Endothelial cell of umbilical vein (primary cell): ENCODE results near the gene RNGTT. TPM values are rescaled to one million over a fixed set of nuclear protein-coding genes. Genes with fewer than 3 reads are reported as not detected.

Experiments
- BruUV-seq: library from RNA; stranded (reverse); fragments of 400-500 nt; replicated peaks from 2 replicates; lab custom pipeline; 2021; lab: Mats Ljungman, UMichigan
- CTCF ChIA-PET: fragments of 300-600, 350-600 bp; sonication (Branson Sonifier 250); formaldehyde crosslinking; loops from one replicate; lab custom pipeline; 2021; ENCODE audit warnings: antibody characterized with exemption, inconsistent platforms; lab: Charles Lee
- POLR2A ChIA-PET: fragments of 300-600, 350-600 bp; sonication (Branson Sonifier 250); formaldehyde crosslinking; loops from one replicate; lab custom pipeline; 2021; ENCODE audit warnings: antibody characterized with exemption, inconsistent platforms; lab: Charles Lee
- DNase-seq: peaks from one replicate; pipeline ENCODE4 v3.0.0-alpha.2; 2011; ENCODE audit warnings: low read depth, low spot score
- FAIRE-seq: peaks from 2 replicates; lab custom pipeline; 2011; peaks lifted over from hg19 to GRCh38; lab: Jason Lieb, UNC
- H2AFZ ChIP-seq: 2 replicates; pipeline ENCODE4 v1.6.0; 2012; ENCODE audit warnings: low read depth, low read length, control low read depth, inconsistent platforms
- H3K27ac ChIP-seq: 2 replicates; pipeline ENCODE4 v1.5.1; 2011; ENCODE audit warnings: low read depth, mild to moderate bottlenecking, control low read depth, low read length, moderate library complexity; ENCODE audit not compliant: insufficient read depth
- H3K27me3 ChIP-seq, 2 experiments: 2 replicates each; pipeline versions ENCODE4 v1.6.0 to v1.6.1; 2011; ENCODE audit warnings: low read length in 2 of 2, mixed read lengths in 1 of 2; ENCODE audit not compliant: control insufficient read depth in 2 of 2, insufficient read depth in 2 of 2
- H3K36me3 ChIP-seq, 2 experiments: 2 replicates in 1 of 2; 3 replicates in 1 of 2; pipeline ENCODE4 v1.5.1; 2011; ENCODE audit warnings: low read length in 2 of 2, mild to moderate bottlenecking in 1 of 2, moderate library complexity in 1 of 2; ENCODE audit not compliant: control insufficient read depth in 2 of 2, insufficient read depth in 2 of 2; ENCODE audit errors: extremely low read depth in 1 of 2
- H3K4me1 ChIP-seq: 3 replicates; pipeline ENCODE4 v1.5.1; 2011; ENCODE audit warnings: mild to moderate bottlenecking, low read length; ENCODE audit not compliant: control insufficient read depth, insufficient read depth; ENCODE audit errors: extremely low read depth
- H3K4me2 ChIP-seq: 2 replicates; pipeline ENCODE4 v1.6.1; 2011; ENCODE audit warnings: low read length, control low read depth, mixed read lengths; ENCODE audit not compliant: insufficient read depth
- H3K4me3 ChIP-seq, 3 experiments: fragments of 200-600 bp in 1 of 3; sonication (generic), shearing (Covaris generic) in 1 of 3; replicated peaks in 1 of 3; 2 replicates each; pipeline ENCODE4 v1.5.1; 2011 to 2016; ENCODE audit warnings: control low read depth in 3 of 3, low read length in 3 of 3, mild to moderate bottlenecking in 2 of 3, inconsistent platforms in 1 of 3, low read depth in 1 of 3, moderate library complexity in 1 of 3; ENCODE audit not compliant: insufficient read depth in 1 of 3
- H3K79me2 ChIP-seq: 2 replicates; pipeline ENCODE4 v1.6.0; 2012; ENCODE audit warnings: low read length, inconsistent platforms; ENCODE audit not compliant: control insufficient read depth, insufficient read depth
- H3K9ac ChIP-seq: replicated peaks from 2 replicates; pipeline ENCODE3; 2011; ENCODE audit warnings: low read length, control low read depth; ENCODE audit not compliant: insufficient read depth; ENCODE audit errors: extremely low read depth
- H3K9me1 ChIP-seq: replicated peaks from 3 replicates; pipeline ENCODE4 v1.6.0; 2011; ENCODE audit warnings: mild to moderate bottlenecking, low read length; ENCODE audit not compliant: control insufficient read depth, insufficient read depth; ENCODE audit errors: extremely low read depth
- H3K9me3 ChIP-seq: replicated peaks from 2 replicates; pipeline ENCODE4 v1.5.1; 2012; ENCODE audit warnings: low read length, inconsistent platforms; ENCODE audit not compliant: control insufficient read depth, insufficient read depth
- H4K20me1 ChIP-seq: replicated peaks from 2 replicates; pipeline ENCODE3; 2011; ENCODE audit warnings: mild to moderate bottlenecking, low read length; ENCODE audit not compliant: control insufficient read depth, insufficient read depth; ENCODE audit errors: extremely low read depth
- EZH2 ChIP-seq: IDR thresholded peaks from 2 replicates; pipeline ENCODE4 v1.6.1; 2012; ENCODE audit warnings: borderline replicate concordance, low read depth, mild to moderate bottlenecking, moderate library complexity, low read length, inconsistent platforms; ENCODE audit not compliant: severe bottlenecking
- FOS ChIP-seq: IDR thresholded peaks from 2 replicates; pipeline ENCODE4 v1.6.1; 2011; ENCODE audit warnings: mild to moderate bottlenecking, low read length, moderate library complexity, borderline replicate concordance; ENCODE audit not compliant: insufficient read depth
- GATA2 ChIP-seq: IDR thresholded peaks from 2 replicates; pipeline ENCODE4 v1.7.0; 2011; ENCODE audit warnings: low read depth, mild to moderate bottlenecking, moderate library complexity, mixed read lengths, low read length; ENCODE audit not compliant: insufficient read length, insufficient read depth
- JUN ChIP-seq: IDR thresholded peaks from 2 replicates; pipeline ENCODE4 v1.6.1; 2011; ENCODE audit warnings: borderline replicate concordance, low read depth; ENCODE audit not compliant: insufficient read length, insufficient read depth
- MYC ChIP-seq: IDR thresholded peaks from one replicate; pipeline ENCODE4 v1.6.1; 2011; ENCODE audit warnings: mild to moderate bottlenecking, low read depth, low read length
- POLR2A ChIP-seq: IDR thresholded peaks from 2 replicates; pipeline ENCODE4 v1.6.1; 2012; ENCODE audit warnings: low read depth, mild to moderate bottlenecking, control low read depth, low read length
- POLR2AphosphoS5 ChIP-seq: IDR thresholded peaks from 2 replicates; pipeline ENCODE4 v1.6.1; 2012; ENCODE audit warnings: low read depth, mild to moderate bottlenecking, control low read depth, low read length, moderate library complexity; ENCODE audit not compliant: insufficient read depth
- dilution Hi-C: fragments of 300-500 bp; cut with MboI; formaldehyde crosslinking; loops from one replicate; pipeline ENCODE4 v1.15.0; 2019; ENCODE audit warnings: low sequenced_read_pairs; ENCODE audit not compliant: extremely low pct_ligation_motif_present
- intact Hi-C: fragments of 100-400 bp; cut with micrococcal nuclease; formaldehyde crosslinking; loops from one replicate; pipeline ENCODE4 v1.10.0; 2022
- polyA plus RNA-seq, 4 experiments: library from polyadenylated mRNA; depleted of rRNA in 3 of 4; stranded (reverse) in 3 of 4; unstranded in 1 of 4; fragments of >200 nt; gene quantifications; 2 replicates each; pipeline versions ENCODE4 v1.2.1 to v1.2.3, GENCODE V29; 2011 to 2012; ENCODE audit warnings: missing spikeins in 1 of 4
- total RNA-seq: library from RNA; stranded (reverse); gene quantifications from 2 replicates; pipeline ENCODE4 v1.2.3, GENCODE V29; 2021
- TF ChIP-seq, protein P1 (sequence below): IDR thresholded peaks from 2 replicates; pipeline ENCODE4 v1.6.1; 2011; ENCODE audit not compliant: insufficient read depth, insufficient read length
- TF ChIP-seq, protein P2 (sequence below), 2 donors: IDR thresholded peaks; 1 replicate in 1 of 2; 2 replicates in 1 of 2; pipeline ENCODE4 v1.5.1; 2011; ENCODE audit warnings: low read length in 2 of 2, mild to moderate bottlenecking in 2 of 2, moderate library complexity in 2 of 2, control low read depth in 1 of 2, inconsistent platforms in 1 of 2, low read depth in 1 of 2; ENCODE audit not compliant: insufficient read depth in 1 of 2; ENCODE audit errors: extremely low read depth in 1 of 2

RNGTT gene
- total and polyA plus RNA-seq, 2 donors (not counting 3 experiments of a cell fraction or from before 2014, with no cell fraction given), result 2.1 to 13.1 TPM

DNA sequence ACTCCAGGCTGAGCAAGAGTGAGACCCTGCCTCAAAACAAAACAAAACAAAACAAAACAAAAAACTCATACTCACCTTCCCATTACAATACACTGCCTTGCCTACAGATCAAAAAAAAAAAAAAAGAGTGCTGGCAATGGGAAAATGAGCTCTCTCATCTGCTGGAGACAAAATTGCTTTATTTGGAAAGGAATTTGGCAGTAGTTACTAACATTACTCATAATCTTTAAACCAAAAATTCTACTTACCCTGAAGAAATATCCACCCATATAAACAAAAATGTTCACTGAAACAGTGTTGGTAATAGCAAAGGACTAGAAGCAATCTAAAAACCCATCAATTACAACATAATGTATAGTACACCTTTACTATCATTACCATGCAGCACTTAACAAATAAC lies 120.4 kb downstream of the RNGTT start:
- H4K20me1 ChIP-seq, result no peaks in the 10 kb centered on the region
- dilution Hi-C loops (no loop called here), intact Hi-C loops (no loop called here)
- no peak overlapping the region for H3K4me3 ChIP-seq
- no peaks in the 10 kb centered on the region for H3K27me3 ChIP-seq
- no peaks in the 10 kb centered on the region for H3K9me3 ChIP-seq
- no peak for FAIRE-seq
- ChIA-PET CTCF (no interaction called here), POLR2A (no interaction called here)
- no peaks in the 10 kb centered on the region for H3K36me3 ChIP-seq
- no peak overlapping the region for H3K4me2 ChIP-seq
- BruUV-seq, result no TSS peak
- H3K4me1 ChIP-seq, result no peaks in the 10 kb centered on the region
- DNase-seq, result no peak
- no peak overlapping the region for H2AFZ ChIP-seq
- H3K27ac ChIP-seq, result no peak overlapping the region
- H3K9me1 ChIP-seq, result no peaks in the 10 kb centered on the region
- no peak for TF ChIP-seq POLR2A
- H3K9ac ChIP-seq, result no peak overlapping the region
- no peaks in the 10 kb centered on the region for H3K79me2 ChIP-seq

DNA sequence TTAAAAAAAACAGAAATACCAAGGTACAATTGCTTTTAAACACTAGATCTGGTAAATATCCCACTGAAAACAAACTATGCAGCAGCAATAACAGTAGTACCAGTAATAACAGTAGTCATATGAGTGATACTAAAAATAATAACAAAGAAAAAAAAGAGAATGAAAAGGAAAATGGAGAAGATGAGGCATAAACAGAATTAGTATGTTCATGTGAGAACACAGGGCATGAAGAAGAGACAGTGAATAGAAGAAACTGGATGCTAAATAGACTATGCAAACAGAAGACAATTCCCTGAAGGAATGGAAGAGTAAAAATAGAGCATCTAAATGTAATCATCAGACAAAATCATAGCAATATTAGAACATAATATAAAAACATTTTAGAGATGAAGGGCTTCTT lies 121.1 kb downstream of the RNGTT start:
- ChIA-PET CTCF (no interaction called here), POLR2A (no interaction called here)
- BruUV-seq, result no TSS peak
- no peaks in the 10 kb centered on the region for H3K27me3 ChIP-seq
- H3K4me2 ChIP-seq, result no peak overlapping the region
- H2AFZ ChIP-seq, result no peak overlapping the region
- H3K9me1 ChIP-seq, result no peaks in the 10 kb centered on the region
- H3K27ac ChIP-seq, result no peak overlapping the region
- H3K4me3 ChIP-seq, result no peak overlapping the region
- H3K9ac ChIP-seq, result no peak overlapping the region
- dilution Hi-C loops, result no loop called here
- intact Hi-C loops, result no loop called here
- no peaks in the 10 kb centered on the region for H4K20me1 ChIP-seq
- TF ChIP-seq EZH2 (no peak), POLR2AphosphoS5 (no peak), JUN (no peak), MYC (no peak), FOS (no peak), POLR2A (no peak), GATA2 (no peak)
- TF ChIP-seq, protein P1, sequence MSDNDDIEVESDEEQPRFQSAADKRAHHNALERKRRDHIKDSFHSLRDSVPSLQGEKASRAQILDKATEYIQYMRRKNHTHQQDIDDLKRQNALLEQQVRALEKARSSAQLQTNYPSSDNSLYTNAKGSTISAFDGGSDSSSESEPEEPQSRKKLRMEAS, result no peak
- TF ChIP-seq, protein P2, sequence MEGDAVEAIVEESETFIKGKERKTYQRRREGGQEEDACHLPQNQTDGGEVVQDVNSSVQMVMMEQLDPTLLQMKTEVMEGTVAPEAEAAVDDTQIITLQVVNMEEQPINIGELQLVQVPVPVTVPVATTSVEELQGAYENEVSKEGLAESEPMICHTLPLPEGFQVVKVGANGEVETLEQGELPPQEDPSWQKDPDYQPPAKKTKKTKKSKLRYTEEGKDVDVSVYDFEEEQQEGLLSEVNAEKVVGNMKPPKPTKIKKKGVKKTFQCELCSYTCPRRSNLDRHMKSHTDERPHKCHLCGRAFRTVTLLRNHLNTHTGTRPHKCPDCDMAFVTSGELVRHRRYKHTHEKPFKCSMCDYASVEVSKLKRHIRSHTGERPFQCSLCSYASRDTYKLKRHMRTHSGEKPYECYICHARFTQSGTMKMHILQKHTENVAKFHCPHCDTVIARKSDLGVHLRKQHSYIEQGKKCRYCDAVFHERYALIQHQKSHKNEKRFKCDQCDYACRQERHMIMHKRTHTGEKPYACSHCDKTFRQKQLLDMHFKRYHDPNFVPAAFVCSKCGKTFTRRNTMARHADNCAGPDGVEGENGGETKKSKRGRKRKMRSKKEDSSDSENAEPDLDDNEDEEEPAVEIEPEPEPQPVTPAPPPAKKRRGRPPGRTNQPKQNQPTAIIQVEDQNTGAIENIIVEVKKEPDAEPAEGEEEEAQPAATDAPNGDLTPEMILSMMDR (IDR thresholded peaks at IDR 0.05; ENCODE audit: extremely low read depth in 1 of 2, insufficient read depth in 1 of 2, low read depth in 1 of 2, low read length in 2 of 2), result no peak
- no peaks in the 10 kb centered on the region for H3K4me1 ChIP-seq
- no peaks in the 10 kb centered on the region for H3K9me3 ChIP-seq
- no peaks in the 10 kb centered on the region for H3K79me2 ChIP-seq
- H3K36me3 ChIP-seq, result no peaks in the 10 kb centered on the region
- no peak for FAIRE-seq
- DNase-seq, result no peak
